ENCODE measurements around the gene GPR146. TPM values are rescaled to one million over a fixed set of nuclear protein-coding genes. Genes with fewer than 3 reads are reported as not detected.

Gene GPR146
- total and polyA plus RNA-seq, 9 of the 15 experiments (the other 6 are each of a cell fraction or from before 2014, with no cell fraction given) = 0.22 to 3.6 (median 0.64) TPM; not detected in 2

GRCh38 chr7:1028775-1029636, 15.3 kb upstream of the GPR146 start (continued):
- no peak for TF ChIP-seq BCLAF1 (IDR thresholded peaks at IDR 0.05; ENCODE audit: borderline replicate concordance in 1 of 2, control insufficient read depth in 1 of 2, low read depth in 2 of 2, low read length in 1 of 2)
- no peak for TF ChIP-seq HDAC6 (IDR thresholded peaks at IDR 0.05; ENCODE audit: low read depth, low read length)
- TF ChIP-seq ERF (CRISPR knock-in tag; IDR thresholded peaks at IDR 0.05) = no peak
- TF ChIP-seq ZBTB5 (IDR thresholded peaks at IDR 0.05) = no peak
- peak; percentile 33 for TF ChIP-seq TBP (optimal IDR thresholded peaks at IDR 0.05; ENCODE audit: low read depth, low read length)
- TF ChIP-seq BDP1 (IDR thresholded peaks at IDR 0.05; ENCODE audit: insufficient read depth, insufficient read length) = no peak
- TF ChIP-seq CSDE1 (IDR thresholded peaks at IDR 0.05) = no peak
- TF ChIP-seq, protein P1, sequence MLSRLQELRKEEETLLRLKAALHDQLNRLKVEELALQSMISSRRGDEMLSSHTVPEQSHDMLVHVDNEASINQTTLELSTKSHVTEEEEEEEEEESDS (CRISPR knock-in tag; IDR thresholded peaks at IDR 0.05) = no peak
- TF ChIP-seq PTBP1 (IDR thresholded peaks at IDR 0.05; ENCODE audit: low read depth, low read length) = no peak
- TF ChIP-seq NCOR1 (IDR thresholded peaks at IDR 0.05) = no peak
- TF ChIP-seq MTF1 (CRISPR knock-in tag; IDR thresholded peaks at IDR 0.05; ENCODE audit: borderline replicate concordance) = no peak
- TF ChIP-seq MYC (IDR thresholded peaks at IDR 0.05; ENCODE audit: low read depth, low read length) = peak; percentile 96
- TF ChIP-seq MYC (CRISPR knock-in tag; IDR thresholded peaks at IDR 0.05; ENCODE audit: borderline replicate concordance, low read depth) = no peak
- TF ChIP-seq ZNF239 (CRISPR knock-in tag; IDR thresholded peaks at IDR 0.05) = no peak
- no peak for TF ChIP-seq HBP1 (CRISPR knock-in tag; IDR thresholded peaks at IDR 0.05)
- TF ChIP-seq ZNF395 (CRISPR knock-in tag; IDR thresholded peaks at IDR 0.05) = peak; percentile 64; the same call in 1 of the 2 replicates
- TF ChIP-seq KHSRP (IDR thresholded peaks at IDR 0.05) = no peak
- TF ChIP-seq ZEB2 (IDR thresholded peaks at IDR 0.05) = no peak
- no peak for TF ChIP-seq ZBTB9 (CRISPR knock-in tag; IDR thresholded peaks at IDR 0.05)
